Stomach (tissue), 9 donors: ENCODE results near the gene KAT14. TPM values are rescaled to one million over a fixed set of nuclear protein-coding genes. Genes with fewer than 3 reads are reported as not detected.

Experiments
- DNase-seq, 2 donors: peaks; one replicate each; pipeline versions ENCODE4 v3.0.0 to v3.0.0-alpha.2; 2013 to 2019
- H3K27ac ChIP-seq, 5 donors: fragments of 200-600 bp in 4 of 5; sonication (generic) in 4 of 5; one replicate each; pipeline ENCODE4 v1.5.1; 2013 to 2019; ENCODE audit warnings: mild to moderate bottlenecking in 1 of 5, moderate library complexity in 1 of 5
- H3K27me3 ChIP-seq, 3 donors: fragments of 200-600 bp; sonication (generic); one replicate each; pipeline ENCODE4 v1.5.1; 2017 to 2019; ENCODE audit warnings: mixed run types in 1 of 3
- H3K36me3 ChIP-seq, 4 donors: fragments of 200-600 bp; sonication (generic); 1 replicate in 3 of 4; 2 replicates in 1 of 4; pipeline ENCODE4 v1.5.1; 2016 to 2019
- H3K4me1 ChIP-seq, 4 donors: fragments of 200-600 bp; sonication (generic); one replicate each; pipeline ENCODE4 v1.5.1; 2016 to 2019
- H3K4me3 ChIP-seq, 4 donors: fragments of 200-600 bp; sonication (generic) in 3 of 4; one replicate each; pipeline ENCODE4 v1.5.1; 2016 to 2019; ENCODE audit warnings: mild to moderate bottlenecking in 1 of 4
- H3K9me3 ChIP-seq, 4 donors: fragments of 200-600 bp; sonication (generic); one replicate each; pipeline ENCODE4 v1.5.1; 2016 to 2019
- CTCF ChIP-seq, 7 experiments: fragments of 450-650 bp in 4 of 7; fragments of 200-600 bp in 3 of 7; sonication (generic) in 3 of 7; IDR thresholded peaks; one replicate each; pipeline ENCODE4 v1.5.1; 2016 to 2019; ENCODE audit warnings: antibody characterized with exemption in 7 of 7, control low read depth in 2 of 7, mild to moderate bottlenecking in 1 of 7
- EP300 ChIP-seq: sonication (generic); formaldehyde crosslinking; IDR thresholded peaks from one replicate; pipeline ENCODE4 v1.6.1; 2017; ENCODE audit warnings: antibody characterized with exemption
- POLR2A ChIP-seq, 4 donors: fragments of 450-650 bp; IDR thresholded peaks; one replicate each; pipeline ENCODE4 v1.6.1; 2016; ENCODE audit warnings: antibody characterized with exemption in 4 of 4, control low read depth in 2 of 4, mild to moderate bottlenecking in 1 of 4, moderate library complexity in 1 of 4
- POLR2AphosphoS5 ChIP-seq, 3 donors: sonication (generic); formaldehyde crosslinking; IDR thresholded peaks; one replicate each; pipeline ENCODE4 v1.6.1; 2016; ENCODE audit warnings: antibody characterized with exemption in 3 of 3
- WGBS, 5 donors: extraction: QIAGEN DNeasy Blood & Tissue Kit in 3 of 5; methylation state at CpG; one replicate each; pipeline versions ENCODE4 v1.1.5 to v1.1.7; 2013 to 2018; 5-methylcytosine and 5-hydroxymethylcytosine counted together
- intact Hi-C: fragments of 100-400 bp; cut with DNase I; formaldehyde crosslinking; loops from one replicate; pipeline ENCODE4 v1.15.1; 2023; ENCODE audit warnings: low total_unique reads
- polyA plus RNA-seq, 3 donors: library from polyadenylated mRNA; stranded (reverse); fragments of 200-250 nt; gene quantifications; one replicate each; pipeline ENCODE4 v1.2.3, GENCODE V29; 2013
- total RNA-seq, 5 donors: library from RNA; depleted of rRNA; stranded (reverse); fragments of >200 nt; gene quantifications; one replicate each; pipeline versions ENCODE4 v1.1.0 to v1.2.3, GENCODE V29; 2014 to 2016
- donor health status: healthy with polysubstance abuse.
- donor health status: Bipolar disorder and iron deficiency.
- donor health status: healthy.

KAT14 gene
- total and polyA plus RNA-seq, 8 donors = 0.58 to 35.5 (median 10.9) TPM

GRCh38 chr20:18180815-18181214 lies 43.2 kb downstream of the KAT14 start:
- H3K4me3 ChIP-seq = no peak overlapping the region
- no peaks in the 10 kb centered on the region for H3K27me3 ChIP-seq
- peaks cover 47 to 88% (median 75%) of the 10 kb centered on the region in 4 donors for H3K36me3 ChIP-seq
- H3K9me3 ChIP-seq = peaks cover 0 to 16% (median 5%) of the 10 kb centered on the region in 4 donors
- no peak for DNase-seq
- intact Hi-C loops = no loop called here
- TF ChIP-seq POLR2AphosphoS5 (IDR thresholded peaks at IDR 0.05) = no peak
- no peak for TF ChIP-seq CTCF (IDR thresholded peaks at IDR 0.05)
- TF ChIP-seq POLR2A (IDR thresholded peaks at IDR 0.05) = no peak
- TF ChIP-seq EP300 = no peak
- no peak overlapping the region for H3K27ac ChIP-seq
- 67 to 97% (median 94%) methylated on average over 1 of the region's 1 CpG for WGBS, 5 donors
- no peaks in the 10 kb centered on the region for H3K4me1 ChIP-seq

- Histone ChIP-seq H3K27me3 (no peaks in the 10 kb centered on the region), H3K36me3 (peaks cover 69 to 96% (median 88%) of the 10 kb centered on the region in 4 donors), H3K27ac (no peak overlapping the region), H3K4me3 (no peak overlapping the region), H3K9me3 (no peaks in the 10 kb centered on the region), H3K4me1 (no peaks in the 10 kb centered on the region)
- no peak for TF ChIP-seq POLR2A (IDR thresholded peaks at IDR 0.05)
- TF ChIP-seq EP300 = no peak
- no peak for TF ChIP-seq POLR2AphosphoS5 (IDR thresholded peaks at IDR 0.05)
- no peak for TF ChIP-seq CTCF (IDR thresholded peaks at IDR 0.05)
- DNase-seq = no peak
- intact Hi-C loops = no loop called here
- WGBS, 5 donors = 85 to 89% (median 88%) methylated on average over 5 of the region's 5 CpGs
These were observed 49.4 kb downstream of the KAT14 start for GRCh38 chr20:18187020-18187419.

- H3K4me1 ChIP-seq = no peaks in the 10 kb centered on the region
- H3K27ac ChIP-seq = no peak overlapping the region
- no peak for DNase-seq
- WGBS, 5 donors = 47 to 59% (median 56%) methylated on average over 3 of the region's 3 CpGs
- TF ChIP-seq POLR2AphosphoS5 (IDR thresholded peaks at IDR 0.05) = no peak
- TF ChIP-seq CTCF (IDR thresholded peaks at IDR 0.05) = no peak
- H3K4me3 ChIP-seq = no peak overlapping the region
- H3K36me3 ChIP-seq = peaks cover 55 to 84% (median 76%) of the 10 kb centered on the region in 4 donors
- no peaks in the 10 kb centered on the region for H3K27me3 ChIP-seq
- no peaks in the 10 kb centered on the region for H3K9me3 ChIP-seq
- intact Hi-C loops = no loop called here
These were observed 50.8 kb downstream of the KAT14 start for GRCh38 chr20:18188434-18188833.

GRCh38 chr20:18190338-18191233 lies 52.9 kb downstream of the KAT14 start:
- Histone ChIP-seq H3K4me1 (no peaks in the 10 kb centered on the region), H3K27me3 (no peaks in the 10 kb centered on the region), H3K27ac (no peak overlapping the region), H3K36me3 (peaks cover 36 to 63% (median 55%) of the 10 kb centered on the region in 4 donors), H3K9me3 (no peaks in the 10 kb centered on the region), H3K4me3 (no peak overlapping the region)
- intact Hi-C loops = no loop called here
- no peak for TF ChIP-seq POLR2AphosphoS5 (IDR thresholded peaks at IDR 0.05)
- TF ChIP-seq CTCF (IDR thresholded peaks at IDR 0.05) = no peak
- TF ChIP-seq EP300 = no peak
- TF ChIP-seq POLR2A (IDR thresholded peaks at IDR 0.05) = no peak
- DNase-seq = no peak
- 74 to 93% (median 88%) methylated on average over 3 of the region's 3 CpGs for WGBS, 5 donors
